HepG2 (cell line): Measurements from ENCODE around the gene FNDC3A. TPM values are rescaled to one million over a fixed set of nuclear protein-coding genes. Genes with fewer than 3 reads are reported as not detected.

Experiments used
- ATAC-seq: fragments of 200-7000 bp; cut with Tn5 transposase; 3 replicates; pipeline ENCODE4 v1.9.1; 2020; ENCODE audit warnings: mild to moderate bottlenecking, moderate library complexity
- BruUV-seq: library from RNA; stranded (reverse); fragments of 400-500 nt; replicated peaks from 2 replicates; lab custom pipeline; 2021; lab: Mats Ljungman, UMichigan
- CTCF ChIA-PET: fragments of 300-600 bp; formaldehyde crosslinking; extraction: SDS; loops from one replicate; lab custom pipeline; 2021; ENCODE audit warnings: low total read pairs, inconsistent platforms, low intra/inter-chr PET ratio; lab: Yijun Ruan, JAX
- POLR2A ChIA-PET: fragments of 350-600 bp; sonication (Branson Sonifier 250); formaldehyde crosslinking; loops from one replicate; lab custom pipeline; 2020; ENCODE audit warnings: antibody characterized with exemption, inconsistent platforms; lab: Yijun Ruan, JAX
- DNase-seq: peaks from one replicate; pipeline ENCODE4 v3.0.0-alpha.2; 2015; ENCODE audit warnings: low spot score
- FAIRE-seq: peaks from 3 replicates; lab custom pipeline; 2011; peaks lifted over from hg19 to GRCh38; lab: Jason Lieb, UNC
- H2AFZ ChIP-seq: one replicate; pipeline ENCODE4 v1.6.1; 2011; ENCODE audit warnings: low read length, inconsistent platforms
- H3K27ac ChIP-seq: fragments of 300-600 bp; 3 replicates; pipeline ENCODE4 v1.8.0; 2011; ENCODE audit warnings: mixed run types, mild to moderate bottlenecking, mixed read lengths, low read length, inconsistent platforms; ENCODE audit not compliant: insufficient read depth; ENCODE audit errors: extremely low read length
- H3K27me3 ChIP-seq, 2 experiments: fragments of 200-600 bp in 1 of 2; 2 replicates in 1 of 2; 3 replicates in 1 of 2; pipeline versions ENCODE4 v1.6.0 to v1.8.0; 2011; ENCODE audit warnings: low read length in 2 of 2, mild to moderate bottlenecking in 2 of 2, moderate library complexity in 2 of 2, inconsistent platforms in 1 of 2; ENCODE audit not compliant: insufficient read depth in 2 of 2, control insufficient read depth in 1 of 2
- H3K36me3 ChIP-seq, 2 experiments: fragments of 200-600 bp in 1 of 2; replicated peaks in 1 of 2; 2 replicates in 1 of 2; 3 replicates in 1 of 2; pipeline versions ENCODE4 v1.5.1 to v1.8.0; 2011; ENCODE audit warnings: low read length in 2 of 2, inconsistent platforms in 1 of 2; ENCODE audit not compliant: insufficient read depth in 2 of 2, control insufficient read depth in 1 of 2
- H3K4me1 ChIP-seq: 2 replicates; pipeline ENCODE4 v1.5.1; 2012; ENCODE audit warnings: low read length, inconsistent platforms; ENCODE audit not compliant: insufficient read depth
- H3K4me2 ChIP-seq: 2 replicates; pipeline ENCODE4 v1.6.0; 2011; ENCODE audit warnings: low read depth, low read length, inconsistent platforms
- H3K4me3 ChIP-seq, 3 experiments: fragments of 200-600 bp in 1 of 3; sonication (generic), shearing (Covaris generic) in 1 of 3; replicated peaks in 1 of 3; 2 replicates each; pipeline ENCODE4 v1.5.1; 2011 to 2016; ENCODE audit warnings: low read length in 3 of 3, inconsistent platforms in 2 of 3, low read depth in 2 of 3, mild to moderate bottlenecking in 2 of 3, control low read depth in 1 of 3, mixed read lengths in 1 of 3; ENCODE audit not compliant: insufficient read depth in 1 of 3
- H3K79me2 ChIP-seq: one replicate; pipeline ENCODE4 v1.6.1; 2011; ENCODE audit warnings: low read length, inconsistent platforms; ENCODE audit not compliant: insufficient read depth
- H3K9ac ChIP-seq: 2 replicates; pipeline ENCODE4 v1.6.0; 2011; ENCODE audit warnings: mild to moderate bottlenecking, low read depth, low read length, inconsistent platforms; ENCODE audit not compliant: insufficient read depth
- H3K9me3 ChIP-seq: 2 replicates; pipeline ENCODE4 v1.5.1; 2012; ENCODE audit warnings: mild to moderate bottlenecking, low read length
- H4K20me1 ChIP-seq: 2 replicates; pipeline ENCODE4 v1.6.0; 2011; ENCODE audit warnings: inconsistent platforms, mild to moderate bottlenecking, low read length, moderate library complexity; ENCODE audit not compliant: insufficient read depth
- BRCA1 ChIP-seq: sonication (generic); formaldehyde crosslinking; IDR thresholded peaks from 2 replicates; pipeline ENCODE4 v1.4.0; 2020; ENCODE audit warnings: missing genetic modification reagents
- REPIN1 ChIP-seq: sonication (generic); formaldehyde crosslinking; IDR thresholded peaks from 2 replicates; pipeline ENCODE4 v1.8.0; 2022; ENCODE audit warnings: missing genetic modification reagents, low read depth, mild to moderate bottlenecking, borderline replicate concordance
- RFX5 ChIP-seq: IDR thresholded peaks from 2 replicates; pipeline ENCODE4 v1.6.1; 2011; ENCODE audit warnings: low read depth, low read length, improper control_type of control experiment
- RFXANK ChIP-seq: IDR thresholded peaks from 2 replicates; pipeline ENCODE4 v1.6.1; 2016
- SMYD3 ChIP-seq: sonication (generic); formaldehyde crosslinking; IDR thresholded peaks from 2 replicates; pipeline ENCODE4 v1.8.1; 2023; ENCODE audit warnings: mild to moderate bottlenecking, missing genetic modification reagents
- SNAI1 ChIP-seq: sonication (generic); formaldehyde crosslinking; IDR thresholded peaks from 2 replicates; pipeline ENCODE4 v1.5.0; 2020; ENCODE audit warnings: mild to moderate bottlenecking, missing genetic modification reagents, borderline replicate concordance
- TARDBP ChIP-seq: sonication (generic); formaldehyde crosslinking; IDR thresholded peaks from 2 replicates; pipeline ENCODE4 v1.8.0; 2022; ENCODE audit warnings: mild to moderate bottlenecking, missing genetic modification reagents
- ZMYM4 ChIP-seq: sonication (generic); formaldehyde crosslinking; IDR thresholded peaks from 2 replicates; pipeline ENCODE4 v1.8.1; 2023; ENCODE audit warnings: mild to moderate bottlenecking, missing genetic modification reagents
- ZNF382 ChIP-seq: sonication (generic); formaldehyde crosslinking; IDR thresholded peaks from 2 replicates; pipeline ENCODE4 v1.5.0; 2020; ENCODE audit warnings: missing genetic modification reagents, mild to moderate bottlenecking, borderline replicate concordance
- ZNF709 ChIP-seq: sonication (generic); formaldehyde crosslinking; IDR thresholded peaks from 2 replicates; pipeline ENCODE4 v1.5.0; 2020; ENCODE audit warnings: mild to moderate bottlenecking, missing genetic modification reagents
- WGBS: methylation state at CpG from one replicate; pipeline ENCODE4 v1.1.6; 2017; ENCODE audit warnings: low lambda C conversion rate; 5-methylcytosine and 5-hydroxymethylcytosine counted together
- in situ Hi-C: cut with HindIII; loops from 2 replicates; pipeline ENCODE4 v1.10.0; 2017; ENCODE audit warnings: low pct_unique_long_range_greater_than_20kb; ENCODE audit not compliant: extremely low pct_ligation_motif_present
- intact Hi-C: fragments of 100-400 bp; cut with micrococcal nuclease; formaldehyde crosslinking; loops from one replicate; pipeline ENCODE4 v1.10.0; 2022; ENCODE audit not compliant: unreplicated experiment
- polyA plus RNA-seq, 8 experiments: library from polyadenylated mRNA; depleted of rRNA in 3 of 8; stranded (reverse) in 7 of 8; unstranded in 1 of 8; fragments of >200 nt; fragmentation: Illumina TruSeq in 4 of 8; extraction: Trizol in 4 of 8; gene quantifications; 2 replicates each; pipeline versions ENCODE4 v1.2.1 to v1.2.3, GENCODE V29; 2011 to 2016; ENCODE audit warnings: low read depth in 4 of 8, missing spikeins in 1 of 8, mixed read lengths in 1 of 8; ENCODE audit not compliant: insufficient read depth in 1 of 8
- total RNA-seq, 5 experiments: library from RNA; depleted of rRNA; stranded (reverse); fragments of >200 nt; fragmentation: Illumina TruSeq; extraction: Trizol; gene quantifications; 2 replicates each; pipeline ENCODE4 v1.2.3, GENCODE V29; 2016; ENCODE audit warnings: low read depth in 1 of 5
- TF ChIP-seq, protein P1 (sequence below): sonication (generic); formaldehyde crosslinking; IDR thresholded peaks from 2 replicates; pipeline ENCODE4 v1.4.0; 2020; ENCODE audit warnings: mild to moderate bottlenecking, low read depth, missing genetic modification reagents
- TF ChIP-seq, protein P2 (sequence below): sonication (generic); formaldehyde crosslinking; IDR thresholded peaks from 2 replicates; pipeline ENCODE4 v1.5.0; 2020; ENCODE audit warnings: mild to moderate bottlenecking, missing genetic modification reagents
- TF ChIP-seq, protein P3 (sequence below): sonication (generic); formaldehyde crosslinking; IDR thresholded peaks from 2 replicates; pipeline ENCODE4 v1.5.0; 2020; ENCODE audit warnings: missing genetic modification reagents, mild to moderate bottlenecking, borderline replicate concordance
- TF ChIP-seq, protein P4 (sequence below): sonication (generic); formaldehyde crosslinking; IDR thresholded peaks from 2 replicates; pipeline ENCODE4 v1.8.0; 2022; ENCODE audit warnings: missing genetic modification reagents, mild to moderate bottlenecking, moderate library complexity, borderline replicate concordance
- TF ChIP-seq, protein P5 (sequence below): fragments of 450-650 bp; IDR thresholded peaks from 2 replicates; pipeline ENCODE4 v1.6.1; 2016

FNDC3A gene
- total and polyA plus RNA-seq, 2 of the 13 experiments (the other 11 are each of a cell fraction or from before 2014, with no cell fraction given): 36.7 to 39.3 TPM

DNA sequence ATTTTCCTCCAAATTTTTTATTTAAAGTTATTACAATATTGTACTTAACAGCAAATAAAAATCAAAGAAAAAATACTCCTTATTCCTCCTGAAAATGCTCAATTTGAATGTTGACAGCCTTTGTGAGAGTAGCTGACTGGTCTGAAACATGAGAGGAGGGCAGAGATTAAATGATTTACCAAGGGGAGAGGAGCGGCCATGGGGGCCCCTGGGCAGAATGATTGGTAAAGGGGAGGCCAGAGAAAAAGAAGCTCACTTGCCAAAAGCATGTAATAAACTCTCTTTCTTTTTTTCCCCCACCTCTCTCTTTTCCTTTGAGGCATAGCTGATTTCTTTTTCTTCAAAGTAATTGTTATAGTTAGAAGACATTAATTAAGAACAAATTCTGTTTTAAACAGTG lies 30.1 kb upstream of the FNDC3A start:
- H3K4me1 ChIP-seq: no peaks in the 10 kb centered on the region
- ChIA-PET POLR2A (no interaction called here), CTCF (no interaction called here)
- ATAC-seq: no peak
- TF ChIP-seq REPIN1 (CRISPR knock-in tag) (no peak), TARDBP (CRISPR knock-in tag) (no peak), ZNF382 (CRISPR knock-in tag) (no peak), BRCA1 (CRISPR knock-in tag) (no peak), ZNF709 (no peak), SMYD3 (CRISPR knock-in tag) (no peak), RFX5 (no peak), RFXANK (no peak), SNAI1 (CRISPR knock-in tag) (no peak), ZMYM4 (no peak)
- TF ChIP-seq, protein P1, sequence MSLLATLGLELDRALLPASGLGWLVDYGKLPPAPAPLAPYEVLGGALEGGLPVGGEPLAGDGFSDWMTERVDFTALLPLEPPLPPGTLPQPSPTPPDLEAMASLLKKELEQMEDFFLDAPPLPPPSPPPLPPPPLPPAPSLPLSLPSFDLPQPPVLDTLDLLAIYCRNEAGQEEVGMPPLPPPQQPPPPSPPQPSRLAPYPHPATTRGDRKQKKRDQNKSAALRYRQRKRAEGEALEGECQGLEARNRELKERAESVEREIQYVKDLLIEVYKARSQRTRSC (CRISPR knock-in tag): no peak
- TF ChIP-seq, protein P2, sequence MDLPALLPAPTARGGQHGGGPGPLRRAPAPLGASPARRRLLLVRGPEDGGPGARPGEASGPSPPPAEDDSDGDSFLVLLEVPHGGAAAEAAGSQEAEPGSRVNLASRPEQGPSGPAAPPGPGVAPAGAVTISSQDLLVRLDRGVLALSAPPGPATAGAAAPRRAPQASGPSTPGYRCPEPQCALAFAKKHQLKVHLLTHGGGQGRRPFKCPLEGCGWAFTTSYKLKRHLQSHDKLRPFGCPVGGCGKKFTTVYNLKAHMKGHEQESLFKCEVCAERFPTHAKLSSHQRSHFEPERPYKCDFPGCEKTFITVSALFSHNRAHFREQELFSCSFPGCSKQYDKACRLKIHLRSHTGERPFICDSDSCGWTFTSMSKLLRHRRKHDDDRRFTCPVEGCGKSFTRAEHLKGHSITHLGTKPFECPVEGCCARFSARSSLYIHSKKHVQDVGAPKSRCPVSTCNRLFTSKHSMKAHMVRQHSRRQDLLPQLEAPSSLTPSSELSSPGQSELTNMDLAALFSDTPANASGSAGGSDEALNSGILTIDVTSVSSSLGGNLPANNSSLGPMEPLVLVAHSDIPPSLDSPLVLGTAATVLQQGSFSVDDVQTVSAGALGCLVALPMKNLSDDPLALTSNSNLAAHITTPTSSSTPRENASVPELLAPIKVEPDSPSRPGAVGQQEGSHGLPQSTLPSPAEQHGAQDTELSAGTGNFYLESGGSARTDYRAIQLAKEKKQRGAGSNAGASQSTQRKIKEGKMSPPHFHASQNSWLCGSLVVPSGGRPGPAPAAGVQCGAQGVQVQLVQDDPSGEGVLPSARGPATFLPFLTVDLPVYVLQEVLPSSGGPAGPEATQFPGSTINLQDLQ (CRISPR knock-in tag): no peak
- TF ChIP-seq, protein P3, sequence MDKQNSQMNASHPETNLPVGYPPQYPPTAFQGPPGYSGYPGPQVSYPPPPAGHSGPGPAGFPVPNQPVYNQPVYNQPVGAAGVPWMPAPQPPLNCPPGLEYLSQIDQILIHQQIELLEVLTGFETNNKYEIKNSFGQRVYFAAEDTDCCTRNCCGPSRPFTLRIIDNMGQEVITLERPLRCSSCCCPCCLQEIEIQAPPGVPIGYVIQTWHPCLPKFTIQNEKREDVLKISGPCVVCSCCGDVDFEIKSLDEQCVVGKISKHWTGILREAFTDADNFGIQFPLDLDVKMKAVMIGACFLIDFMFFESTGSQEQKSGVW: no peak
- TF ChIP-seq, protein P4, sequence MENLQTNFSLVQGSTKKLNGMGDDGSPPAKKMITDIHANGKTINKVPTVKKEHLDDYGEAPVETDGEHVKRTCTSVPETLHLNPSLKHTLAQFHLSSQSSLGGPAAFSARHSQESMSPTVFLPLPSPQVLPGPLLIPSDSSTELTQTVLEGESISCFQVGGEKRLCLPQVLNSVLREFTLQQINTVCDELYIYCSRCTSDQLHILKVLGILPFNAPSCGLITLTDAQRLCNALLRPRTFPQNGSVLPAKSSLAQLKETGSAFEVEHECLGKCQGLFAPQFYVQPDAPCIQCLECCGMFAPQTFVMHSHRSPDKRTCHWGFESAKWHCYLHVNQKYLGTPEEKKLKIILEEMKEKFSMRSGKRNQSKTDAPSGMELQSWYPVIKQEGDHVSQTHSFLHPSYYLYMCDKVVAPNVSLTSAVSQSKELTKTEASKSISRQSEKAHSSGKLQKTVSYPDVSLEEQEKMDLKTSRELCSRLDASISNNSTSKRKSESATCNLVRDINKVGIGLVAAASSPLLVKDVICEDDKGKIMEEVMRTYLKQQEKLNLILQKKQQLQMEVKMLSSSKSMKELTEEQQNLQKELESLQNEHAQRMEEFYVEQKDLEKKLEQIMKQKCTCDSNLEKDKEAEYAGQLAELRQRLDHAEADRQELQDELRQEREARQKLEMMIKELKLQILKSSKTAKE: no peak
- TF ChIP-seq, protein P5, sequence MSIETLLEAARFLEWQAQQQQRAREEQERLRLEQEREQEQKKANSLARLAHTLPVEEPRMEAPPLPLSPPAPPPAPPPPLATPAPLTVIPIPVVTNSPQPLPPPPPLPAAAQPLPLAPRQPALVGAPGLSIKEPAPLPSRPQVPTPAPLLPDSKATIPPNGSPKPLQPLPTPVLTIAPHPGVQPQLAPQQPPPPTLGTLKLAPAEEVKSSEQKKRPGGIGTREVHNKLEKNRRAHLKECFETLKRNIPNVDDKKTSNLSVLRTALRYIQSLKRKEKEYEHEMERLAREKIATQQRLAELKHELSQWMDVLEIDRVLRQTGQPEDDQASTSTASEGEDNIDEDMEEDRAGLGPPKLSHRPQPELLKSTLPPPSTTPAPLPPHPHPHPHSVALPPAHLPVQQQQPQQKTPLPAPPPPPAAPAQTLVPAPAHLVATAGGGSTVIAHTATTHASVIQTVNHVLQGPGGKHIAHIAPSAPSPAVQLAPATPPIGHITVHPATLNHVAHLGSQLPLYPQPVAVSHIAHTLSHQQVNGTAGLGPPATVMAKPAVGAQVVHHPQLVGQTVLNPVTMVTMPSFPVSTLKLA: no peak
- H3K4me3 ChIP-seq: no peak overlapping the region
- 6% methylated on average over 1 of the region's 1 CpG for WGBS
- no peaks in the 10 kb centered on the region for H3K36me3 ChIP-seq
- no TSS peak for BruUV-seq
- in situ Hi-C loops (no loop called here), intact Hi-C loops (no loop called here)
- no peak overlapping the region for H2AFZ ChIP-seq
- no peak for DNase-seq
- H3K27ac ChIP-seq: no peak overlapping the region
- no peak overlapping the region for H3K4me2 ChIP-seq
- H3K27me3 ChIP-seq: no peaks in the 10 kb centered on the region
- H3K79me2 ChIP-seq: no peaks in the 10 kb centered on the region
- no peak for FAIRE-seq
- no peaks in the 10 kb centered on the region for H4K20me1 ChIP-seq
- no peak overlapping the region for H3K9ac ChIP-seq
- H3K9me3 ChIP-seq: no peaks in the 10 kb centered on the region
